Measurements from ENCODE around the gene SLC39A9.

DNA sequence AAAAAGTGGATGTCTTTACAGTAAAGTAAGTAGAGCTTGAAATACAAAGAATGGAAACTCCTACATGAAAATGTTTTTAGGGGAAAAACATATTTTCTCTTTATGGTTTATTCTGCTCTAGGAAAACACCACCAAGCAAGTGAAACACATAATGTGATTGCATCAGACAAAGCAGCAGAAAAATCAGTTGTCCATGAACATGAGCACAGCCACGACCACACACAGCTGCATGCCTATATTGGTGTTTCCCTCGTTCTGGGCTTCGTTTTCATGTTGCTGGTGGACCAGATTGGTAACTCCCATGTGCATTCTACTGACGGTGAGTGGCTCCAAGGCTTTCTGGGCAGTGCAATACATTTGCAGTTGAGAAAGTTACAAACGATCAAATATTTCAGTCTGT is 43.5 kb downstream of the SLC39A9 start:
- TF ChIP-seq ELF4 (IDR thresholded peaks at IDR 0.05): no peak
- TF ChIP-seq HDGF (IDR thresholded peaks at IDR 0.05; ENCODE audit: borderline replicate concordance): no peak
- no peak for TF ChIP-seq NFRKB (IDR thresholded peaks at IDR 0.05)
- no peak for TF ChIP-seq FOXK2 (IDR thresholded peaks at IDR 0.05)
- no peak for TF ChIP-seq BHLHE40 (IDR thresholded peaks at IDR 0.05; ENCODE audit: borderline replicate concordance)
- no peak for TF ChIP-seq ZNF384 (IDR thresholded peaks at IDR 0.05)
- TF ChIP-seq, protein P1, sequence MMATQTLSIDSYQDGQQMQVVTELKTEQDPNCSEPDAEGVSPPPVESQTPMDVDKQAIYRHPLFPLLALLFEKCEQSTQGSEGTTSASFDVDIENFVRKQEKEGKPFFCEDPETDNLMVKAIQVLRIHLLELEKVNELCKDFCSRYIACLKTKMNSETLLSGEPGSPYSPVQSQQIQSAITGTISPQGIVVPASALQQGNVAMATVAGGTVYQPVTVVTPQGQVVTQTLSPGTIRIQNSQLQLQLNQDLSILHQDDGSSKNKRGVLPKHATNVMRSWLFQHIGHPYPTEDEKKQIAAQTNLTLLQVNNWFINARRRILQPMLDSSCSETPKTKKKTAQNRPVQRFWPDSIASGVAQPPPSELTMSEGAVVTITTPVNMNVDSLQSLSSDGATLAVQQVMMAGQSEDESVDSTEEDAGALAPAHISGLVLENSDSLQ (IDR thresholded peaks at IDR 0.05): no peak
- no peak for TF ChIP-seq TARDBP (IDR thresholded peaks at IDR 0.05)
- TF ChIP-seq FOXM1 (IDR thresholded peaks at IDR 0.05; ENCODE audit: borderline replicate concordance): no peak
- TF ChIP-seq FOXA1 (IDR thresholded peaks at IDR 0.05): no peak
- TF ChIP-seq SUZ12 (IDR thresholded peaks at IDR 0.05): no peak
- no peak for TF ChIP-seq ARNT (IDR thresholded peaks at IDR 0.05)
- TF ChIP-seq LEF1 (IDR thresholded peaks at IDR 0.05; ENCODE audit: borderline replicate concordance): no peak
